Nephron (organoid): ENCODE data around the gene AOPEP.

Experiments
- H3K27ac Mint-ChIP-seq, 3 experiments: 2 replicates each; pipeline ENCODE4 v1.8.0; 2020; ENCODE audit warnings: mixed read lengths in 3 of 3, mild to moderate bottlenecking in 2 of 3, moderate library complexity in 1 of 3
- H3K27me3 Mint-ChIP-seq: 2 replicates; pipeline ENCODE4 v1.8.0; 2021; ENCODE audit warnings: low read depth, mild to moderate bottlenecking, moderate library complexity, mixed read lengths
- H3K36me3 Mint-ChIP-seq: 2 replicates; pipeline ENCODE4 v1.8.0; 2020; ENCODE audit warnings: low read depth, mixed read lengths
- H3K4me1 Mint-ChIP-seq: 2 replicates; pipeline ENCODE4 v1.8.0; 2020; ENCODE audit warnings: mixed read lengths
- H3K4me3 Mint-ChIP-seq, 3 experiments: 2 replicates each; pipeline ENCODE4 v1.8.0; 2020; ENCODE audit warnings: mild to moderate bottlenecking in 3 of 3, mixed read lengths in 3 of 3, moderate library complexity in 2 of 3
- H3K9me3 Mint-ChIP-seq: 2 replicates; pipeline ENCODE4 v1.8.0; 2020; ENCODE audit warnings: mixed read lengths
- CTCF ChIP-seq, 3 experiments: fragments of 200-600 bp; sonication (generic); IDR thresholded peaks; one replicate each; pipeline ENCODE4 v1.5.0; 2021; ENCODE audit warnings: antibody characterized with exemption in 3 of 3; ENCODE audit not compliant: unreplicated experiment in 3 of 3

The AOPEP gene

GRCh38 chr9:94681508-94681907, 45.0 kb upstream of the AOPEP start:
- Mint-ChIP-seq H3K27ac (peak overlapping the region in 2 of 3 experiments; percentile 36 to 40), H3K4me1 (peaks cover 19% of the 10 kb centered on the region), H3K9me3 (no peaks in the 10 kb centered on the region), H3K4me3 (no peak overlapping the region), H3K36me3 (no peaks in the 10 kb centered on the region), H3K27me3 (peaks cover 17% of the 10 kb centered on the region)
- peak; percentile 68 to 83 (median 70) for TF ChIP-seq CTCF (IDR thresholded peaks at IDR 0.05; ENCODE audit: unreplicated experiment in 3 of 3)

- TF ChIP-seq CTCF (IDR thresholded peaks at IDR 0.05; ENCODE audit: unreplicated experiment in 3 of 3), result no peak
- Mint-ChIP-seq H3K4me1 (peaks cover 7% of the 10 kb centered on the region), H3K36me3 (no peaks in the 10 kb centered on the region), H3K4me3 (no peak overlapping the region), H3K27ac (no peak overlapping the region), H3K27me3 (peaks cover 17% of the 10 kb centered on the region), H3K9me3 (no peaks in the 10 kb centered on the region)
Observed at GRCh38 chr9:94685359-94685758, 41.1 kb upstream of the AOPEP start.

- H3K27me3 Mint-ChIP-seq, result peaks cover 12% of the 10 kb centered on the region
- peaks cover 6% of the 10 kb centered on the region for H3K4me1 Mint-ChIP-seq
- no peaks in the 10 kb centered on the region for H3K36me3 Mint-ChIP-seq
- no peak overlapping the region for H3K4me3 Mint-ChIP-seq
- no peak for TF ChIP-seq CTCF (IDR thresholded peaks at IDR 0.05; ENCODE audit: unreplicated experiment in 3 of 3)
- no peaks in the 10 kb centered on the region for H3K9me3 Mint-ChIP-seq
- peak overlapping the region; percentile 30 to 85 (median 49) for H3K27ac Mint-ChIP-seq
Observed at GRCh38 chr9:94687451-94687850, 39.0 kb upstream of the AOPEP start.

GRCh38 chr9:94690344-94690743, 36.2 kb upstream of the AOPEP start:
- H3K36me3 Mint-ChIP-seq, result no peaks in the 10 kb centered on the region
- TF ChIP-seq CTCF (IDR thresholded peaks at IDR 0.05; ENCODE audit: unreplicated experiment in 3 of 3), result no peak
- no peak overlapping the region for H3K4me3 Mint-ChIP-seq
- peaks cover 19% of the 10 kb centered on the region for H3K4me1 Mint-ChIP-seq
- H3K9me3 Mint-ChIP-seq, result no peaks in the 10 kb centered on the region
- no peak overlapping the region for H3K27ac Mint-ChIP-seq
- H3K27me3 Mint-ChIP-seq, result peaks cover 12% of the 10 kb centered on the region

- Mint-ChIP-seq H3K36me3 (no peaks in the 10 kb centered on the region), H3K9me3 (no peaks in the 10 kb centered on the region), H3K4me3 (no peak overlapping the region), H3K27ac (peak overlapping the region; percentile 62 to 89 (median 80)), H3K27me3 (peaks cover 12% of the 10 kb centered on the region), H3K4me1 (peaks cover 19% of the 10 kb centered on the region)
- no peak for TF ChIP-seq CTCF (IDR thresholded peaks at IDR 0.05; ENCODE audit: unreplicated experiment in 3 of 3)
Observed at GRCh38 chr9:94692601-94693000, 33.9 kb upstream of the AOPEP start.

- no peak for TF ChIP-seq CTCF (IDR thresholded peaks at IDR 0.05; ENCODE audit: unreplicated experiment in 3 of 3)
- Mint-ChIP-seq H3K4me1 (peaks cover 21% of the 10 kb centered on the region), H3K4me3 (peak overlapping the region in 1 of 3 experiments; percentile 11), H3K36me3 (no peaks in the 10 kb centered on the region), H3K9me3 (no peaks in the 10 kb centered on the region), H3K27ac (peak overlapping the region; percentile 90 to 96 (median 91)), H3K27me3 (peaks cover 10% of the 10 kb centered on the region)
Observed at GRCh38 chr9:94693485-94694204, 32.9 kb upstream of the AOPEP start.
